Measurements from ENCODE around the gene MTR.

MTR gene

DNA sequence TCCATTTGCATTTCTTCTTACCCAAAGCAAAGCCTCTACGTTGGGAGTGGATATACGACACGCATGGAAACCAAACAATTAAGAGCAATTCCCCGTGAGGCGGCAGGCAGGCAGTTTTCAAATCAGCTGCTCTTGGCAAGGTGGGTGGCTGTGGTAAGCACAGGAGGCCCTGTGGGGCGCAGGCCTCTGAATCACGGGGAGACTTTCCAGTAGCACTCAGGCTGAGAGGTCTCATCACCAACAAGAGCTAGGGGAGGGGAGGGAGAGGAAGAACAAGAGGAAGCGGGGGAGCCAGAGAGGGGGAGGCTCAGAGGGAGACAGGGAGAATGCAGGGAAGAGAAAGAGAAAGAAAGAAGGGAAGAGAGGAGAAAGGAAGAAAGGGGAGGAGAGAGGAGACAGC, 152.7 kb downstream of the MTR start:
- POLR2A ChIA-PET, result no interaction called here
- Histone ChIP-seq H3K4me1 (ENCODE audit: control extremely low read depth in 1 of 4, control insufficient read depth in 4 of 4, insufficient read depth in 4 of 4, low read length in 3 of 4) (no peaks in the 10 kb centered on the region), H3K27me3 (replicated peaks in 2 of 5; ENCODE audit: control insufficient read depth in 4 of 5, insufficient read depth in 5 of 5, low read length in 4 of 5) (peaks cover 0 to 2% (median 0%) of the 10 kb centered on the region in 5 experiments), H3K36me3 (ENCODE audit: control insufficient read depth in 4 of 4, insufficient read depth in 4 of 4, low read length in 3 of 4) (no peaks in the 10 kb centered on the region), H3K4me3 (ENCODE audit: control insufficient read depth in 1 of 7, extremely low read depth in 1 of 7, insufficient read depth in 4 of 7, low read depth in 2 of 7, low read length in 6 of 7) (no peak overlapping the region), H3K27ac (ENCODE audit: insufficient read depth in 1 of 2, low read depth in 1 of 2, low read length in 2 of 2, poor library complexity in 1 of 2, severe bottlenecking in 2 of 2) (no peak overlapping the region), H3K9me3 (ENCODE audit: control extremely low read depth in 1 of 5, control insufficient read depth in 4 of 5, insufficient read depth in 2 of 5, low read depth in 1 of 5, low read length in 4 of 5) (no peaks in the 10 kb centered on the region)
- CTCF ChIA-PET, result no interaction called here
- 72% methylated on average over 7 of the region's 8 CpGs for WGBS (ENCODE audit: insufficient coverage)
- DNase-seq, result no peak

DNA sequence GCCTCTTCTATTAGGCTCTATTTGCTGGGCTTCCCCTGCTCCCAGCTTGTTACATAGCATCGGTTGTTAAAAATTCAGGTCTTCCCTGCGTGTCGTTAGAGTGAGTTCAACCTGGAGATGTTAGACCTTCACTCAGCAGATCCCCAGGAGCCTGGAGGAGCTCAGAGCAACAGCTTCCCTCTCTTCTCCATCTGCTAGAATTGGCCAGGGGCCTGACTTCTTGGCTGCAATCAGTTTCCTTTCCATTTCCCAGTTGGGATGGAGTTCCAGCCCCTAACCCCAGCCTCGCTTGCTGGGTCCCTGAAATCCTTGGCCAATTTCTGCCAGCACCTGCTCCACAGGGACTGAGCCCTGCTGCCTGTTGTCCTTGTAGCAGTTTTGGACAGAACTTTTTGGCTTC, 153.3 kb downstream of the MTR start:
- Histone ChIP-seq H3K27me3 (replicated peaks in 2 of 5; ENCODE audit: control insufficient read depth in 4 of 5, insufficient read depth in 5 of 5, low read length in 4 of 5) (peaks cover 0 to 2% (median 0%) of the 10 kb centered on the region in 5 experiments), H3K36me3 (ENCODE audit: control insufficient read depth in 4 of 4, insufficient read depth in 4 of 4, low read length in 3 of 4) (no peaks in the 10 kb centered on the region), H3K4me1 (ENCODE audit: control extremely low read depth in 1 of 4, control insufficient read depth in 4 of 4, insufficient read depth in 4 of 4, low read length in 3 of 4) (no peaks in the 10 kb centered on the region), H3K9me3 (ENCODE audit: control extremely low read depth in 1 of 5, control insufficient read depth in 4 of 5, insufficient read depth in 2 of 5, low read depth in 1 of 5, low read length in 4 of 5) (no peaks in the 10 kb centered on the region), H3K27ac (ENCODE audit: insufficient read depth in 1 of 2, low read depth in 1 of 2, low read length in 2 of 2, poor library complexity in 1 of 2, severe bottlenecking in 2 of 2) (no peak overlapping the region), H3K4me3 (ENCODE audit: control insufficient read depth in 1 of 7, extremely low read depth in 1 of 7, insufficient read depth in 4 of 7, low read depth in 2 of 7, low read length in 6 of 7) (no peak overlapping the region)
- ChIA-PET POLR2A (no interaction called here), CTCF (no interaction called here)
- 91% methylated on average over 4 of the region's 4 CpGs for WGBS (ENCODE audit: insufficient coverage)
- no peak for DNase-seq

DNA sequence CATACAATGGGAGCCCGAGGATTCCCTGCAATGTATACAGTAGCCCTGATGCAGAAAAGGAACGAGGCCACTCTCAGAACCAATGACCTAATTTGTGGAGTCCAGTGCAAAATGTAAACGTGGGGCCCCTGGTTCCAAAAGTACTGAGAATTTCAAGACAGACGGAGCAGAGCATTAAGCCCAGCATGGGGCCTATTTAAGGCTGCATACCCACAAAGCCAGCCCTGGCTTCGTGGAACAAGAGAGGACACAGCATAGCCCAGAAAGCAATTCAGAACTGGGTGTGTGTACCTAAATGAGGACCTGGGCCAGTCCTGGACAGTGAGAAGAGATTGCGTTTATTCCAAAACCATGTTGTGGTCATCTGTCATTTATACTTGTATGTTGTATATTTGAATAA, 153.9 kb downstream of the MTR start:
- no peaks in the 10 kb centered on the region for H3K36me3 ChIP-seq (ENCODE audit: control insufficient read depth in 4 of 4, insufficient read depth in 4 of 4, low read length in 3 of 4)
- no peak for DNase-seq
- H3K4me3 ChIP-seq (ENCODE audit: control insufficient read depth in 1 of 7, extremely low read depth in 1 of 7, insufficient read depth in 4 of 7, low read depth in 2 of 7, low read length in 6 of 7), result no peak overlapping the region
- H3K27me3 ChIP-seq (replicated peaks in 2 of 5; ENCODE audit: control insufficient read depth in 4 of 5, insufficient read depth in 5 of 5, low read length in 4 of 5), result peaks cover 0 to 2% (median 0%) of the 10 kb centered on the region in 5 experiments
- no peaks in the 10 kb centered on the region for H3K9me3 ChIP-seq (ENCODE audit: control extremely low read depth in 1 of 5, control insufficient read depth in 4 of 5, insufficient read depth in 2 of 5, low read depth in 1 of 5, low read length in 4 of 5)
- WGBS (ENCODE audit: insufficient coverage), result 80% methylated on average over 5 of the region's 6 CpGs
- POLR2A ChIA-PET, result no interaction called here
- H3K4me1 ChIP-seq (ENCODE audit: control extremely low read depth in 1 of 4, control insufficient read depth in 4 of 4, insufficient read depth in 4 of 4, low read length in 3 of 4), result no peaks in the 10 kb centered on the region
- CTCF ChIA-PET, result no interaction called here
- no peak overlapping the region for H3K27ac ChIP-seq (ENCODE audit: insufficient read depth in 1 of 2, low read depth in 1 of 2, low read length in 2 of 2, poor library complexity in 1 of 2, severe bottlenecking in 2 of 2)

- WGBS (ENCODE audit: insufficient coverage), result 100% methylated on average over 3 of the region's 5 CpGs
- no peak overlapping the region for H3K4me3 ChIP-seq (ENCODE audit: control insufficient read depth in 1 of 7, extremely low read depth in 1 of 7, insufficient read depth in 4 of 7, low read depth in 2 of 7, low read length in 6 of 7)
- no peak for DNase-seq
- ChIA-PET CTCF (no interaction called here), POLR2A (no interaction called here)
- no peak overlapping the region for H3K27ac ChIP-seq (ENCODE audit: insufficient read depth in 1 of 2, low read depth in 1 of 2, low read length in 2 of 2, poor library complexity in 1 of 2, severe bottlenecking in 2 of 2)
- H3K4me1 ChIP-seq (ENCODE audit: control extremely low read depth in 1 of 4, control insufficient read depth in 4 of 4, insufficient read depth in 4 of 4, low read length in 3 of 4), result no peaks in the 10 kb centered on the region
- H3K36me3 ChIP-seq (ENCODE audit: control insufficient read depth in 4 of 4, insufficient read depth in 4 of 4, low read length in 3 of 4), result no peaks in the 10 kb centered on the region
- H3K27me3 ChIP-seq (replicated peaks in 2 of 5; ENCODE audit: control insufficient read depth in 4 of 5, insufficient read depth in 5 of 5, low read length in 4 of 5), result peaks cover 0 to 2% (median 0%) of the 10 kb centered on the region in 5 experiments
- no peaks in the 10 kb centered on the region for H3K9me3 ChIP-seq (ENCODE audit: control extremely low read depth in 1 of 5, control insufficient read depth in 4 of 5, insufficient read depth in 2 of 5, low read depth in 1 of 5, low read length in 4 of 5)
These were observed 155.3 kb downstream of the MTR start for GRCh38 chr1:236950365-236950764.

GRCh38 chr1:236951672-236952071, 156.6 kb downstream of the MTR start:
- peaks cover 0 to 2% (median 0%) of the 10 kb centered on the region in 5 experiments for H3K27me3 ChIP-seq (replicated peaks in 2 of 5; ENCODE audit: control insufficient read depth in 4 of 5, insufficient read depth in 5 of 5, low read length in 4 of 5)
- 63% methylated on average over 3 of the region's 7 CpGs for WGBS (ENCODE audit: insufficient coverage)
- POLR2A ChIA-PET, result no interaction called here
- CTCF ChIA-PET, result no interaction called here
- H3K4me3 ChIP-seq (ENCODE audit: control insufficient read depth in 1 of 7, extremely low read depth in 1 of 7, insufficient read depth in 4 of 7, low read depth in 2 of 7, low read length in 6 of 7), result no peak overlapping the region
- H3K36me3 ChIP-seq (ENCODE audit: control insufficient read depth in 4 of 4, insufficient read depth in 4 of 4, low read length in 3 of 4), result no peaks in the 10 kb centered on the region
- no peaks in the 10 kb centered on the region for H3K9me3 ChIP-seq (ENCODE audit: control extremely low read depth in 1 of 5, control insufficient read depth in 4 of 5, insufficient read depth in 2 of 5, low read depth in 1 of 5, low read length in 4 of 5)
- no peak overlapping the region for H3K27ac ChIP-seq (ENCODE audit: insufficient read depth in 1 of 2, low read depth in 1 of 2, low read length in 2 of 2, poor library complexity in 1 of 2, severe bottlenecking in 2 of 2)
- no peak for DNase-seq
- no peaks in the 10 kb centered on the region for H3K4me1 ChIP-seq (ENCODE audit: control extremely low read depth in 1 of 4, control insufficient read depth in 4 of 4, insufficient read depth in 4 of 4, low read length in 3 of 4)

DNA sequence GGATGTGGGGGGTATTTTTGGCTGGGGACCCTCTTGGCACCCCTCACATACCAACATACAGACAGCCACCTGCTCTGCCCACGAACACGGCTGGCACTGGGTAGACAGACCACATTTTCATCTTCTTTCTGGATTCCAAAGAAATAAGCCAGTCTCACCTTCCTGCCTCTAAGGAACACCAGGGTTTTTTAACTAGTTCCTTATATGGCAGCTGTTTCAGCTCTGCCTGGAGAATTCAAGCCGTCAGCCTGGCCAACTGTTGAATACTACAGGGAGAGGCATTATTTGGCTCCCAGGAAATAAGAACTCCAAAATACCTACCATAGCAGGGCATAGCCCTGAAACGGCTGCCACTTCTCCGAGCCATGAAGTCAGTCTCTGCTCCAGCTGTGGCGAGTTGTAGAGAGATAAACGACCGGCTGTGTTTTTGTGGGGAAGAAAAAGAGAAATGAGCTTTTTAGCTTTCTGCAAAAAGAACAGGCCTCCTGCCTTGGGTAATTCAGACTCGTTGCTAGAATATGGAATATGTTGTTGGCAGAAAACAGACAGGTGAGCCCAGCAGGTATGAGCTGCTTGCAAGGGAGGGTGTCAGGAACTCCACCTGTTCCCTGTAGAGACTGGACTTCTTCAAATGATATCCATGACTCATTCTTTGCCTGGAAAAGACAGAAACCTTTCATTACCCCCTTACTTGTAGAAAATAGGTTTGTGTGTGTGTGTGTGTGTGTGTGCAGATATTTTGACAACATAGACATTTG, 157.3 kb downstream of the MTR start:
- H3K4me1 ChIP-seq (ENCODE audit: control extremely low read depth in 1 of 4, control insufficient read depth in 4 of 4, insufficient read depth in 4 of 4, low read length in 3 of 4), result no peaks in the 10 kb centered on the region
- no peak for DNase-seq
- H3K4me3 ChIP-seq (ENCODE audit: control insufficient read depth in 1 of 7, extremely low read depth in 1 of 7, insufficient read depth in 4 of 7, low read depth in 2 of 7, low read length in 6 of 7), result no peak overlapping the region
- 35% methylated on average over 7 of the region's 9 CpGs for WGBS (ENCODE audit: insufficient coverage)
- ChIA-PET POLR2A (no interaction called here), CTCF (no interaction called here)
- peaks cover 0 to 2% (median 0%) of the 10 kb centered on the region in 5 experiments for H3K27me3 ChIP-seq (replicated peaks in 2 of 5; ENCODE audit: control insufficient read depth in 4 of 5, insufficient read depth in 5 of 5, low read length in 4 of 5)
- H3K9me3 ChIP-seq (ENCODE audit: control extremely low read depth in 1 of 5, control insufficient read depth in 4 of 5, insufficient read depth in 2 of 5, low read depth in 1 of 5, low read length in 4 of 5), result no peaks in the 10 kb centered on the region
- H3K36me3 ChIP-seq (ENCODE audit: control insufficient read depth in 4 of 4, insufficient read depth in 4 of 4, low read length in 3 of 4), result no peaks in the 10 kb centered on the region
- no peak overlapping the region for H3K27ac ChIP-seq (ENCODE audit: insufficient read depth in 1 of 2, low read depth in 1 of 2, low read length in 2 of 2, poor library complexity in 1 of 2, severe bottlenecking in 2 of 2)

DNA sequence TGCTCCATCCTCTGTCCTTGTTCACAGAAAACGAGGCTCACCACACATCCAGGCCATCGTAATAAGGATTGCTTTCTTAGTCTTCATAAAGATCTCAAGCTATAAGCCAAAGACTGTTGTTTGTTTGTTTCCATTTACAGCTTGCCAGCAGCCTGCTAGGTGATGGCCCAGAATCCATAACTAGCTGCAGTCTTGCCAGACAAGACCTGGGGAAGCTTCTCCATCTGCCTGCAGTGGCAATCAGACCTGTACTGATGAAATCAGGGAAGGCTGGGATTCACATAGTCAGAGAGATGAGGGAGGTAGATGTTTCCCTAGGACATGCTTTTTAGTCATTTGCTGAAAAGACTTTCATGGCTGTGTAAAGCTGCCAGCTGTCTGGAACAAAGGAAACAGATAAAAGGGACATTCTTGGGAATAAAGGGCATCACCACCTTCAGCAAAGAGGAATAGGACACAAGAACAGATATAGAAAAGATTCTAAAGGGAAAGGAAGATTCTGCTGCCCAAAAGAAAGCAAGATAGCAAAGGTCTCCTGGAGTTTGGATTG, 158.1 kb downstream of the MTR start:
- Histone ChIP-seq H3K27me3 (replicated peaks in 2 of 5; ENCODE audit: control insufficient read depth in 4 of 5, insufficient read depth in 5 of 5, low read length in 4 of 5) (peaks cover 0 to 2% (median 0%) of the 10 kb centered on the region in 5 experiments), H3K27ac (ENCODE audit: insufficient read depth in 1 of 2, low read depth in 1 of 2, low read length in 2 of 2, poor library complexity in 1 of 2, severe bottlenecking in 2 of 2) (no peak overlapping the region), H3K36me3 (ENCODE audit: control insufficient read depth in 4 of 4, insufficient read depth in 4 of 4, low read length in 3 of 4) (no peaks in the 10 kb centered on the region), H3K4me3 (ENCODE audit: control insufficient read depth in 1 of 7, extremely low read depth in 1 of 7, insufficient read depth in 4 of 7, low read depth in 2 of 7, low read length in 6 of 7) (no peak overlapping the region), H3K4me1 (ENCODE audit: control extremely low read depth in 1 of 4, control insufficient read depth in 4 of 4, insufficient read depth in 4 of 4, low read length in 3 of 4) (no peaks in the 10 kb centered on the region), H3K9me3 (ENCODE audit: control extremely low read depth in 1 of 5, control insufficient read depth in 4 of 5, insufficient read depth in 2 of 5, low read depth in 1 of 5, low read length in 4 of 5) (no peaks in the 10 kb centered on the region)
- 94% methylated on average over 2 of the region's 2 CpGs for WGBS (ENCODE audit: insufficient coverage)
- DNase-seq, result no peak
- CTCF ChIA-PET, result no interaction called here
- POLR2A ChIA-PET, result no interaction called here
